GM21360 (cell line): ENCODE data around the gene CDH12.
"Not testable (repeated sequence)": the region's sequence is repeated elsewhere in the genome, so short reads cannot be mapped to it uniquely, and the experiment has no call there.

Experiments used
- ATAC-seq: cut with Tn5 transposase; IDR thresholded peaks from one replicate; pipeline ENCODE4 v1.9.1; 2021; ENCODE audit warnings: mild to moderate bottlenecking, moderate library complexity; ENCODE audit not compliant: unreplicated experiment

The CDH12 gene

GRCh38 chr5:22470408-22470807 lies 382.7 kb downstream of the CDH12 start:
- ATAC-seq: no peak

- no peak for ATAC-seq
Observed at GRCh38 chr5:22465616-22466015, 387.5 kb downstream of the CDH12 start.

- ATAC-seq: no peak
Observed at GRCh38 chr5:22465177-22465576, 388.0 kb downstream of the CDH12 start.

- ATAC-seq: no peak
Observed at GRCh38 chr5:22460189-22460588, 393.0 kb downstream of the CDH12 start.

GRCh38 chr5:22432905-22433304 lies 420.2 kb downstream of the CDH12 start:
- ATAC-seq: no peak

GRCh38 chr5:22431840-22432239 lies 421.3 kb downstream of the CDH12 start:
- ATAC-seq: no peak

- no peak for ATAC-seq
Observed at GRCh38 chr5:22431406-22431805, 421.7 kb downstream of the CDH12 start.

GRCh38 chr5:22411554-22412349 lies 441.4 kb downstream of the CDH12 start:
- no peak for ATAC-seq

GRCh38 chr5:22391956-22392355 lies 461.2 kb downstream of the CDH12 start:
- ATAC-seq: no peak

GRCh38 chr5:22390888-22391287 lies 462.3 kb downstream of the CDH12 start:
- no peak for ATAC-seq

- ATAC-seq: no peak
Observed at GRCh38 chr5:22372826-22373660, 480.1 kb downstream of the CDH12 start.

GRCh38 chr5:22372376-22372775 lies 480.8 kb downstream of the CDH12 start:
- ATAC-seq: no peak

- no peak for ATAC-seq
Observed at GRCh38 chr5:22354956-22355355, 498.2 kb downstream of the CDH12 start.

GRCh38 chr5:22352493-22352892 lies 500.7 kb downstream of the CDH12 start:
- no peak for ATAC-seq

- no peak for ATAC-seq
Observed at GRCh38 chr5:22351178-22351577, 502.0 kb downstream of the CDH12 start.

GRCh38 chr5:22348027-22348426 lies 505.1 kb downstream of the CDH12 start:
- ATAC-seq: no peak

GRCh38 chr5:22344000-22344399 lies 509.1 kb downstream of the CDH12 start:
- no peak for ATAC-seq

GRCh38 chr5:22341406-22341805 lies 511.7 kb downstream of the CDH12 start:
- ATAC-seq: no peak

- not testable (repeated sequence) for ATAC-seq
Observed at GRCh38 chr5:22332949-22333348, 520.2 kb downstream of the CDH12 start.

GRCh38 chr5:22329683-22330082 lies 523.5 kb downstream of the CDH12 start:
- no peak for ATAC-seq

- no peak for ATAC-seq
Observed at GRCh38 chr5:22319798-22320197, 533.3 kb downstream of the CDH12 start.

GRCh38 chr5:22316294-22316693 lies 536.9 kb downstream of the CDH12 start:
- ATAC-seq: no peak
